ENCODE measurements around the gene KCNIP4.

DNA sequence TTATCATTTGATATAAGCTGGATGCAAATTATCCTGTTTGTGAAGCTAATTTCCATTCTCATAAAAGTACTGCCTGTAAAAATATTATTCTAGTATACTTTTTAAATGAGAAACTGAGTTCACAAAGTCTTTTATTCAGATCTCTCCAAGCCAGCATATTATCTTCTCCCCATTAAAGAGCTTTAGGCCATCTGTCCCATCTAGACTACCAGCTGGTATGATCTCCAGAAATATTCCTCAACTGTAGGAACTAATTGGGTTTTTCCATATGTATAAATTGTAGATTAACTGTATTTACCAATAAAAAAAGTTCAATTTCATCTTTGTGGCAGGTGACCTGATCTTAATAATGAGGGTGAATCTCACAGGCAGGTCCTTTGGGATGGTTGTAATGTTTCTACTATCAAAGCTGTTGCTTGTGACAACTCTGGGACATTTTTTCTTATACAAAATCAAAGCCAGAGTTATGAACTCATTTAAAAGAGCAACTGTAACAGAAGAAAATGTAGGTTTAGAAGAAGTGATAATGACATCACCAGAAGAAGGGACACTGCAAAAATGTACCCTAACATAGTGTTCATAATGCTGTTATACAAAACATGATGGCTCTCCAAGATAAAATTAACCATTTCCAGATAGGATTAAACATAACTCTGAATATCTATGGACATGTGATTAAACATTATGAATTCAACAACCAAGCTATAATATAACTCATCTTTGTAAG is 132.8 kb downstream of the KCNIP4 start:
- TF ChIP-seq, protein P1, sequence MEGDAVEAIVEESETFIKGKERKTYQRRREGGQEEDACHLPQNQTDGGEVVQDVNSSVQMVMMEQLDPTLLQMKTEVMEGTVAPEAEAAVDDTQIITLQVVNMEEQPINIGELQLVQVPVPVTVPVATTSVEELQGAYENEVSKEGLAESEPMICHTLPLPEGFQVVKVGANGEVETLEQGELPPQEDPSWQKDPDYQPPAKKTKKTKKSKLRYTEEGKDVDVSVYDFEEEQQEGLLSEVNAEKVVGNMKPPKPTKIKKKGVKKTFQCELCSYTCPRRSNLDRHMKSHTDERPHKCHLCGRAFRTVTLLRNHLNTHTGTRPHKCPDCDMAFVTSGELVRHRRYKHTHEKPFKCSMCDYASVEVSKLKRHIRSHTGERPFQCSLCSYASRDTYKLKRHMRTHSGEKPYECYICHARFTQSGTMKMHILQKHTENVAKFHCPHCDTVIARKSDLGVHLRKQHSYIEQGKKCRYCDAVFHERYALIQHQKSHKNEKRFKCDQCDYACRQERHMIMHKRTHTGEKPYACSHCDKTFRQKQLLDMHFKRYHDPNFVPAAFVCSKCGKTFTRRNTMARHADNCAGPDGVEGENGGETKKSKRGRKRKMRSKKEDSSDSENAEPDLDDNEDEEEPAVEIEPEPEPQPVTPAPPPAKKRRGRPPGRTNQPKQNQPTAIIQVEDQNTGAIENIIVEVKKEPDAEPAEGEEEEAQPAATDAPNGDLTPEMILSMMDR (optimal IDR thresholded peaks at IDR 0.05 in 1 of 3, IDR thresholded peaks at IDR 0.05 in 1 of 3, conservative IDR thresholded peaks at IDR 0.05 in 1 of 3; ENCODE audit: extremely low read depth in 1 of 3, insufficient read depth in 2 of 3, low read length in 3 of 3) = no peak
- no peak for TF ChIP-seq EZH2 (IDR thresholded peaks at IDR 0.05; ENCODE audit: low read length)

Measured in keratinocyte (primary cell).